ENCODE data around the gene PDCD11.

- no peak for TF ChIP-seq EP300 (IDR thresholded peaks at IDR 0.05)
- TF ChIP-seq POLR2A (IDR thresholded peaks at IDR 0.05; ENCODE audit: low read depth) = no peak
- TF ChIP-seq CTCF (IDR thresholded peaks at IDR 0.05) = no peak
These were observed 97.8 kb downstream of the PDCD11 start for GRCh38 chr10:103493916-103494877.

Measured in esophagus muscularis mucosa (tissue), 4 donors.